Islet of Langerhans (tissue), 1 donor: Measurements from ENCODE around the gene CRYGC.
"Not testable (repeated sequence)": the region's sequence is repeated elsewhere in the genome, so short reads cannot be mapped to it uniquely, and the experiment has no call there.

Experiments
- FAIRE-seq: peaks from one replicate; lab custom pipeline; 2011; peaks lifted over from hg19 to GRCh38; lab: Jason Lieb, UNC

CRYGC gene, protein sequence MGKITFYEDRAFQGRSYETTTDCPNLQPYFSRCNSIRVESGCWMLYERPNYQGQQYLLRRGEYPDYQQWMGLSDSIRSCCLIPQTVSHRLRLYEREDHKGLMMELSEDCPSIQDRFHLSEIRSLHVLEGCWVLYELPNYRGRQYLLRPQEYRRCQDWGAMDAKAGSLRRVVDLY

DNA sequence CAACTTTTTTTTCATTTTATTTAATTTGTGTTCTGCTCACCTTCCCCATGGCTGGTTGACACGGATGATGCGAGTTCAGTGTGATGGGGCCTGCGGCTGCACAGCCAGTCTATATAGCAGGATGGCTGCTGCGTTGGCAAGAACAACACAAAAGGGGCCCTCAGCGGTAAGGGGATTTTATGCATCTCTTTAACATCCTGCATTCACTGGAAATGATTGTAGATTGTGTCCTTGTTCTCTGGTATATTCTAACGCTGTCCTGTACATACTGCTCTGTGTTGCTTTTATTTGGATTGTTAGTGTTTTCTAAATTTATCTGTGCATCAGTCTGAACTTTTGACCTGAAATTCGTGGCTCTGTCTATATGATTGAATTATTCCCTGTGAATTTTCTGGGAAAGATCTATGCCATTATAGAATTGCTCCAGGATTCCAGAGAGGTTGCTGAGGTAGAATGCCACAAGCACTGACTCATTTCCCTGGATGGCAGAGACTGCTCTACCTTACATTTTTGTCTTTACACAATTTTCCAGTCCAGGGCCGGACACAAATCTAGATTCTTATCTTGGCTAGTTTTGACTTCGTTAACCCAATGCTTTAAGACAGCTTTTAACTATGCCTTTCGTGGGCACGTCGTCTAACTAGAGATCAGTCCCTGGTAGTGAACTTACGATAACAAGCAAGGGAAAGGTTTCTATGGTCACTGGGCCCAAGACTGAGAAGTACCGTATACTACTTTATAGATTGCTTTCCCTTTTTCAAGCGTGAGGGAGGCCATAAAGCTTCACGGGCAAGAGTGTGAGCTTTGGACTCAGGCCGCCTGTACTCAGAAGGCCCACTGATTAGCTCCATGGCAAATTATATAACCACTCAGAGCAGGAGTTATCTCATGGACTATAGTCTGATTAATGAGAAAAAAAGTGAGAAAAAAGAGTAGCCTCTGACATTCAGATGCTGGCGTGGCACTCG is at the start of gene CRYGC:
TSS of gene CRYGC (minus strand) at position 85 of the 968 bp plus-strand sequence. CDS start at position 49, 36 bp downstream.
- FAIRE-seq = no peak

DNA sequence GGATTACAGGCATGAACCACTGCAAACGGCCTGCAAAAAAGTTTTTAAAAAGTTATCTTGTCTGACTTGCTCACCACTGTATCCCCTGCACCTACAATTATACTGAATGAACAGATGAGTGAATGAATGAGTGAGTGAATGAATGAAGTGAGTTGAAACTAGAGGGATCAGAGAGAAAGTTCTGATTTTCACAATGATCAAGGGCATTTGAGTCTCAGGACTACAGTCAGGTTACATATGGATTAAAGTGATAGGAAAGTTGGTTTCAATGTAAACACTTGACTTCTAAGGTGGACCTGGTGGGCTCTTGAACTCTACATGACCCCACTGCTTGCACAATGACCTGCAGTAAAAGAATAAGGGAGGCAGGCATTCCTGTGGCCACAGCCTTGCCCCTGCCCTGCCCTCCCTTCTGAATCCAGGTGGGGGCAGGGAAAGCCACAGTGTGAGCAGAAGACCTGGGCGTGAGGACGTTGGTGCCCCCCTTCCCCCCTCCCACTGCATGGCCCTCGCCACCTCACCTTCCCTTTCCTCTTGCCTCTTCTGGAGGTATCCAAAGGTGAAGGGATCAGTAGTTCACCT is 49.5 kb upstream of the CRYGC start:
- FAIRE-seq = no peak

DNA sequence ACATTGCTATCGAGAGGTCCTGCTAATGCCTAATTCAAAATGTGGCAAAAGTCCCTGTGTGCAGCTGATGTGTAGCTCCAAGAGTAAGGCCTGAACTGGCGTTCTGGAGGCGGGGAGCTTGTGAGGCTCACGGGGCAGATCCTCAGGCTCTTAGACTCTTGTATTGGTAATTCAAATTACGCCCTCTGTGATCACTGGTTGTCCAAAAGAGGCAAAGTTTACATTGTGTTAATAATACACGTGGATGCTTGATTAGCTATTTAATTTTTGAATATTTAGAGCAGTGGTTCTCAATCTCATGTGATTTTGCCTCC is 46.2 kb upstream of the CRYGC start:
- no peak for FAIRE-seq

DNA sequence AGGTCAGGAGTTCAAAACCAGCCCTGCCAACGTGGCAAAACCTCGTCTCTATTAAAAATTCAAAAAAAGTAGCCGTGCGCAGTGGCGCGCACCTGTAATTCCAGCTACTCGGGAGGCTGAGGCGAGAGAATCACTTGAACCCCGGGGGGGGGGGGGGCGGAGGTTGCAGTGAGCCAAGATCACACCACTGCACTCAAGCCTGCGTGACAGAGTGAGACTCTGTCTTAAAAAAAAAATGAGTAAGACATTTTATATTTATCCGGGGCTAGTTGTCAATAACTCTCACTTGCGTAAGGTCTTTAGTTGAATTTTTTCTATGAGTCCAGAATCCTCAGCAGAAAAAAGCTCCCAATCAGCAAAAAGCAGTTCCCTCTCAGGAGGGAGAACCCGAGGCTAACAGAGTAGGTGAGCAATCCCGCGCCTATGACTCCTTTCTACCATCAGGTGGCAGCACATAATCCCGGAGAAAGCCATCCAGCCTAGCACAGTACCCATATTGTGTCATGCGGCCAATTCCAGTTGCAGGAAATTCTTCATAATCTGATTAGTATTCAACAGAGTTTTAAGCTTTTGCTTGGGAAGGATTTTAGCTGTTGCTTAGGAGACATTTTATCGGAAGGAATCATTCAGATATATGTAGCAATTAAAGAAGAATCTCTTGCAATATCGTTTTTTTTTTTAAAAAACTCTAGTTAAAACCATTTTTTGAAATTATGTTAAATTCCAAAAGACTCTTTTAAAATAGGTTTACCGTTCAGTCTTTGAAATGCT is 45.6 kb upstream of the CRYGC start:
- peak; percentile 91 for FAIRE-seq

DNA sequence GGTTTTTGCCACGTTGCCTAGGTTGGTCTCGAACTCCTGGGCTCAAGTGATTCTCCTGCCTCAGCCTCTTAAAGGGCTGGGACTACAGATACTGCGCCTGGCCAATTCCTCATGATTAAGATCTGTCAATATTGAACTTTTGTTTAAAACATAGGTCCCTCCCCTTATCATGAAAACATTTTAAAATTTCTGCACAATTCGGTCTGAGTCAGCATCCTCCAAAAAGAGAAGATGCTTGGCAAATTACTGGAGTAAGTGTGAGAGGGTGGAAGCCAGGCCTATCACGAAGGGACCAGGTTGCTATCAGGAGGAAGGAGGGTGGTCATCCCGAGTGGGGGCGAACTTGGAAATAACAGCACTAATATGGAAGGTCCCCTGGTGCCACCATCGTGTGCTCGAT is 44.5 kb upstream of the CRYGC start:
- FAIRE-seq = no peak

DNA sequence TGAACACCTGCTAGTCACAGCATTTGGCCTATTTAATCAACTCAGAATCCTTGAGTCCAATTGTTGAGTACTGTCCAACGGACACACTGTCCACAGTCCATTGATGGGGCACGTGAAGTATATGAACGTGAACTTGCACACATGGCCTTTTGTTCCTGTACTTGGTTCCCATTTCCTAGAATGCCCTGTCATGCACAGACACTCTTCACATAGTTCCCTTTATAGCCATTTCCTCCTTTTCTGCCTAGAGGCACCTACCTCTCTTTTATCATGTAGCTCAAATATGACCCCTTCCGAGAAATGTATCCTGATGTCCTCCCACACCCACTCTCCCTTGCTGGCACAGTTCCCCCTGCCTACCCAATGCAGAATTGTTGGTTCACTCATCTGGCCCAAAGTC is 42.5 kb upstream of the CRYGC start:
- no peak for FAIRE-seq

DNA sequence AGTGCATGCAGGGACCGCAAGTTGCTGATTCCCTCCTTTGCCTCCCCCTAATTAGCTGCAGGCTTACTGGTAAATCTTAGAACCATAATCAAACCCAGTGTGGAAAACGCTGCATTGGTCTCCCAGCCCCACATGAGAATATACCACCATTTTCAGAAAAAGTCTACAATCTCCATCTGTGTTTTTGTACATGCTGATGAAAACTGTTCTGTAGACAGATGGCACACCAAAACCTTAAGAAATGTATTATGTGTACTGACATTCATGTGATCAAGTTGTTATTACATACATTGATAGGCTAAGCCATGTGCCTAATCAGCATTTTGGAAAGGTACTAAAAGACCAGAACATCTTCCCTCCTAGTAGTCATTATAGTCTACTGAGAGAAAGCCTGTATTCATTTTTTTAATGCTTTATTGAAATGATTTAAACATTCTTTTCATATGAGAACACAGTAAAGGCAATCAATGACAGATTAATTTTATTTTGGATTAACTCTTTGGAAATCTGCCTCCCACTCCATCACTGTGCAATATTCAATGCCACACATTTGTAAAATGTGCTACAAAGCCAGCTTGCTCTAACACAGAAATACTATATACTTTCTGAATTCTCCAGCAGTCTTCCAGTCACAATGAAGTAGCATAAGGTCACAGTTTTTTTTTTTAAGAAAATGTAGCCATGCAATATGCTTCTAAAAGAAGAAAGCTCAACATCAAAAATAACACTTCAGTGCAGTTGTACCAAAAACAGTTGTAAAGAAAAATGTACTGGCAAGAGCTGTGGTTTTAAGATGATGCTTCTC is 35.5 kb upstream of the CRYGC start:
- no peak for FAIRE-seq

DNA sequence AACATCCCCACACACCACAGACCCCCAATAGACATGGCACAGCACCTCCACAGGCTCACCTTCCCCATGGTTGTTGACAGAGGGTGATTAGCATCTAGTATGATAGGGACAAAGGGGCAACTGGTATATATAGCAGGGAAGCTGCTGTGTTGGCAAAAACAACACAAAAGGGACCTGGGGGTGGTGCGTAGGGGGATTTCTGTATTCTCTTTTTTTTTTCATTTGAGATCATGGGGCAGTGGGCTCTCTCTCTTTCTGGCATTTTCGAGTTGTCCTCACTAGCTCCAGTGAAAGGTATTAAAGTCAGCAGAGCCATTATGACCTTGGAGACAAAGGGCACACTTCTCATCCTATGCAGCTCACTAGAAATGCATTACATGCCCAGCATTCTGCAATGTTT is 33.9 kb upstream of the CRYGC start, which contains the start of gene CRYGA:
TSS of gene CRYGA (minus strand) at position 101 of the 400 bp plus-strand sequence. CDS start at position 68, 33 bp downstream.
- no peak for FAIRE-seq

DNA sequence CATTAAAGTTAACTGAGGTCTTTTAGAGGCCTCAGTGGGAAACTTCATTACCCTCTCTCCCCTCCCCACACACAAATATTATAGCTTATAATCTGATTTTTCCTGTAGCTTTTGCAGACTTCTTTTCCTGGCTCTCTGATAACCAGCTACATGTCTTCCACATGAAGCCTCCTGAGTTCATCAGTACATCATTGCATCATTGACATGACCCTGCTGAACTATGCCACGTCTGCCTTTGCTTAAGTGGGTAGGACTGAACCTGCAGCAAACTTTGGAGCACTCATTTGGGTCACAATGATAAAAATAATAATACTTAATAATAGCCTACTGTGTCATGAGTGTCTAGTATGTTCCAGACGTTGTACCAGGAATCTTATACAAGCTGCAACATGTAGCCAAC is 26.8 kb upstream of the CRYGC start:
- FAIRE-seq = no peak

DNA sequence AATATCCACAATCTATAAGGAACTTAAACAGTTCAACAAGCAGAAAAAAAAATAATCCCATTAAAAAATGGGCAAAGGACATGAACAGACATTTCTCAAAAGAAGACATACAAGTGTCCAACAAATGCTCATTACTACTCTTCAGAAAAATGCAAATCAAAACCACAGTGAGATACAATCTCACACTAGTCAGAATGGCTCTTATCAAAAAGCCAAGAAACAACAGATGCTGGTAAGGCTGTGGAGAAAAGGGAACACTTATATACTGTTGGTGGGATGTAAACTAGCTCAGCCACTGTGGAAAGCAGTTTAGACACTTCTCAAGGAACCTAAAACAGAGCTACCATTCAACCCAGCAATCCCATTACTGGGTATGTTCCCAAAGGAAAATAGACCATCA is 23.5 kb upstream of the CRYGC start:
- FAIRE-seq = no peak

DNA sequence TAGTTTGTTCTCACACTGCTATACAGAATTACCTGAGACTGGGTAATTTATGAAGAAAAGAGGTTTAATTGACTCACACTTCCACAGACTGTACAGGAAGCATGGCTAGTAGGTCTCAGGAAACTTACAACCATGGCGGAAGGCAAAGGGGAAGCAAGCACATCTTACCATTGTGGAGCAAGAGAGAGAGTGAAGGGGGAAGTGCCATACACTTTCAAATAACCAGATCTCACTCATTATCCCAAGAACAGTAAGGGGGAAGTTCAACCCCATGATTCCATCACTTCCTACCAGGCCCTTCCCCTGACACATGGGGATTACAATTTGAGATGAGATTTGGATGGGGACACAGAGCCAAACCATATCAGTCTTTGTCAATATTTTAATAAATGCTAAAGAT is 21.3 kb upstream of the CRYGC start:
- FAIRE-seq = no peak

DNA sequence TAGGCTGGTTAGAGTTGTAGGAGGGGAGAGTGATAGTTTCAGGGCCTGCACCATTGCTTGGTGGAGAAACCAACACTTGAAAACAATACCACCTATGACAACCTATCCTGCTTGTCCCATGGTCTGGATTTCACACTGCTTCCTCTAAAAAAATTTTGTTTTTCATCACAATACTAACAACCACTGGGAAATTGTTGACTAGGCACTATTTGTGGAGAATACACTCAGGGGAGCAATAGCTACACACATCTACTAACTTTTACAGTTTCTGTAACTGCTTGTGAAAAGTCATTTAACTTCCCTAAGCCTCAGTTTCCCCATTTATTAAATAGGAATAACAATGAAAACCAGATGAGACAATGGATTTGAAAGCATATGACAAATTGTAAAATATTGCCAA is 20.5 kb upstream of the CRYGC start:
- FAIRE-seq = no peak

DNA sequence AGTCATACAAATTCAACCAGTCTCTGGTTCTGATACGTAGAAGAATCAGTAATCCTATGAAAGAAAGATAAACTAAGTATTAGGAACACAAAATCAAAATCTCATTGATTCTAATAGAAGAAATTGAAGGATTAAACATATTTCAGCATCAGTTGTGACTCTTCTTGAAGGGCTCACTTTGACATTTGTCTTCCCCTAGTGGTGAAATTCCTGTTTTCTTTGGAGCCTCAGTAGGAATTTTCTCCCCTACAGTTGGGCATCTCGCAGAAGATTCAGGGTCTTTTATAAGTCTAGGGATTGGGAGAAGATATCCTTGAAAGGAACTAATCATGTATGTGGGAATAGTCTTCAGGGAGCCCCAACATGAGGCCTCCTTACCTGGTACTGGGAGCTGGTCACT is 19.2 kb upstream of the CRYGC start:
- no peak for FAIRE-seq

DNA sequence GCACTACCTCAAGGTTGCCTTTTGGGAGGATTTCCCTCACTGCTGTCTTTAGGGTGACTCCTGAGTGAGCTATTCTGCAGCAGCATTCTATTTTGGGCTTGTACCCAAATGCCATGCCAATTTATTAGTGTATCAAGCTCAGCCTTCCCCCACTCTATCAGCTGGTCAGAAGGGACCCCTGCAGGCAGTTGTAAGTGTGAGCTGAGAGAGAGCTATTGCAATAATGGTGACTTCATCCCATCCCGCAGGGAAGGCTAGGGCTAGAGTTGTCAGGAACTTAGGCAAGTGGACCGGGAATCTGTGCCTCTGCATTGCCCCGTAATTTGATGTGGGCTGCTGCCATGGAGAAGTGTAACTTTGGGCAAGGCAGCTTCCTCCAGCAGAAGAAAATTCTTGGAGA is 18.1 kb upstream of the CRYGC start:
- FAIRE-seq = no peak

DNA sequence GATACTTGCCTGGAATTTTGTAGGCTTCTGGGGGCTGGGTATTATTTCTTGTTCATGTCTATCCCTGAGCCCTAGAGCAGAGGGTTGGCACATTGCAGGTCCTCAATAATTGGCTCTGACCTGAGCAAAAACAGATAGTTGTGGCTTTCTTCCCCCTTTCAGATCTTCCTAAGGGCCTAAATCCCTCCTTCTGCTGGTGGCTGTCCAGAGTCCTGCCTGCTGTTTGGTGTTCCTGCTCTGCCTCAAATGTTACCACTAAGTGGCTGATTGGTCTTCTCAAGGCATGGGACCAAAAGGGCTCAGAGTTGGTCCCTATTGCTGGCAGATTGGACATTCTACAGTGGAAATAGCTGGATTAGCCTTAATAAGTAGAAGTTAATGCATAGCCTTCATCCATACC is 17.4 kb upstream of the CRYGC start:
- no peak for FAIRE-seq

DNA sequence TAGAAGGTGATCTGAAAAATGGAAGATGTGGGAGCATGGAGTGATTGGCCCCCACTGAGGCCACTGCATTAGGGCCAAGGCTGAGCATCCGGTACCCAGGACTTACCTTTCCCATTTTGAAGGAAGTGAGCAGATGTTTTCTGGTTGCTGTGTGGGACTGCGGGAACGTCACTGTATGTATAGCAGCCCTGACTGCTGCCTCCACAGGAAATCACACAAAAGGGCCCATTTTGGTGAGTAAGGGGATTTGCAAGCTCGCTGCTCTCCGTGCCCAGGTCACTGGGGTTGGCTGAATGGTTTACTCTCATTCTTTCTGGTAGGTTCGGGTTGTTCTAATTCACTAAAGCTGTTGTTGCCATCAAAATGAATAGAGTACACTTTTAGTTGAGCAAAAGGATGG is 16.4 kb upstream of the CRYGC start, which contains the start of gene CRYGB:
TSS of gene CRYGB (minus strand) at position 153 of the 400 bp plus-strand sequence. CDS start at position 115, 38 bp downstream.
- FAIRE-seq = no peak

DNA sequence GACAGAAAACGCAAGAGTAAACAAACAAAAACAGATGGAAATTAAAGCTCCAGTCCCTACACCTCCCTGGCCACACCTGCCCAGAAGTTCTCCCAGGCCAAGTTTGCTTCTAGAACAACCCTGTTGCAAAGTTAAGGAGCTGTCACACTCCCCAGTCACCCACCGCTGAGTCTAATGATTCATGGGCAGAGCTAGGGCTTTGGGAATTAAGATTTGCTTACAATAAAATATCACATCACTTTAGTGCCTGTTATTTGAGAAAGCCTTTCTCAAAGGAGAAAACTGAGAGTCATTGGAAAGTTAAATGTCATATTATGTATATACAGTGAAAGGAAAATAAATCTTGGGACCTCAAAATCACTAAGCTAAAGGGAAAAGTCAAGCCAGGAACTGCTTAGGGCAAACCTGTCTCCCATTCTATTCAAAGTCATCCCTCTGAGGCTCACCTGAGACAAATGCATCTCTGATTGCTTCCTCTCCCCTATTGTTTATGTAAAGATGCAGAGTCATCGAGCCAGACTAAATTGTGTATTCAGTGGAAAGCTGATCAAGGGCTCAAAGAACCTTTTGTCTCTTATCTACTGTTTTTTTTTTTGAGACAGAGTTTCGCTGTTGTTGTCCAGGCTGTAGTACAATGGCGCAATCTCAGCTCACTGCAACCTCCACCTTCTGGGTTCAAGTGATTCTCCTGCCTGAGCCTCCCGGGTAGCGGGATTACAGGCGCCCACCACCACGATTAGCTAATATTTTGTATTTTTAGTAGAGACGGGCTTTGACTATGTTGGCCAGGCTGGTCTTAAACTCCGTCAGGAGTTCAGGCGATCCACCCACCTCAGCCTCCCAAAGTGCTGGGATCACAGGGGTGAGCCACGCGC is 13.5 kb upstream of the CRYGC start:
- FAIRE-seq = no peak

DNA sequence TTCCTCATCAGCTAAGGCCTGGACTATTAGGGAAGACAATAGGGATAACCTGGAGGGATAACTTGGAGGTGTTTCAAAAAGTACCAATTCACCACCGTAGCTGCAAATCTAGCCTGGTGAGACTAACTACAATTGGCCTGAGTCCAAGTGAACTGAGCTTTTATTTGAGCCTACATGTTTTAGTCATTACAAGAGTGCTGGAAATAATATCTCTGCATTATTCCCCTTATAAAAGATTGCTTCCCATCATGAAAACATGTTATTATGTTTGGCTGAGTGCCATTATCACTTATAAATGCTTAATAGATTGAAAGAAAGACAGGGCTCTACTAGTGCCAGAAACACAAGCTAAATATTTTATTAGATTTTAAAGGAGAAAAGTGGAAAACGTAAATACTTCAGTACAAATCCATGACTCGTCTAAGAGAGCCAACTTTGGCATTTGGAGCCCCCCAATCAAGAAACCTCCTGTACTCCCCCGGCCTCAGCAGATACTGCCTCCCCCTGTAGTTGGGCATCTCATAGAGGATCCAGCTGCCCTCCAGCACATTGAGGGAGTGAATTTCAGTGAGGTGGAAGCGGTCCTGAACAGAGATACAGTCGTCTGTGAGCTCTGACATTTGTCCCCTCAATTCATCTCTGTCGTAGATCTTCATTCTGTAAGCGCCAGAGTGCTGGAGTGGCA is 12.8 kb upstream of the CRYGC start:
- no peak for FAIRE-seq

DNA sequence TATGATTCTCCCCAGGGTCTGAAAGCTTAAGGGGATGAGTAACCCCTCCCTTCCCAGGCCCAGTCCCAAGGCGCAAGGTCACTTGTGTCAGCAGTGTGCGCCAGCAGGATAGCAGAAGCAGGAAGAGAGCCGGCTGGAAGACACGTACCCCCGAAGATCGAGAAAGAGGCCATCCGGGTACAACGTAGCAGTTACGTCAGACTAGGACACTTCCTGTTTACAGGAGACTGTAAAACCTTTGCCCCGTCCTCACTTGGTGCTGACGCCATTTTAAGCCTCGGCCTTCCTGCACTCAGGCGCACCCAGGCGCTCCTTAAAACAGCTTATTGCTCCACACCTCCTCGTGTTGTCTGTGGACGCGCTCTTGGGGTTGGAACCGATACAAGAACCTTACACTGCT is 9.8 kb upstream of the CRYGC start:
- no peak for FAIRE-seq

DNA sequence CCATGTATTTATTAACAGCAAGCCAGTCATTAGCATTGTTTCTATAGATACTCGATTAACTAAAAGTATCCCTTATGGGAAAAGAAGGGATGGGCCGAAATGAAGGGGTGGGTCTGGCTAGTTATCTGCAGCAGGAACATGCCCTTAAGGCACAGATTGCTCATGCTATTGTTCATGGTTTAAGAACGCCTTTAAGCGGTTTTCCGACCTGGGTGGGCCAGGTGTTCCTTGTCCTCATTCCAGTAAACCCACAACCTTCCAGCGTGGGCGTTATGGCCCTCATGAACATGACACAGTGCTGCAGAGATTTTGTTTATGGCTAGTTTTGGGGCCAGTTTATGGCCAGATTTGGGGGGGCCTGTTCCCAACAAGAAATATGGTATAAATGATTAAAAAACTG is 8.7 kb upstream of the CRYGC start:
- FAIRE-seq = not testable (repeated sequence)
